Mesothelial cell of epicardium (in vitro differentiated cells): ENCODE measurements around the gene UGT1A8. TPM values are rescaled to one million over a fixed set of nuclear protein-coding genes. Genes with fewer than 3 reads are reported as not detected.

Source experiments
- DNase-seq, 2 experiments: peaks; one replicate each; pipeline ENCODE4 v3.0.0; 2021; ENCODE audit warnings: low spot score in 2 of 2; ENCODE audit not compliant: unreplicated experiment in 2 of 2
- H3K27ac Mint-ChIP-seq: 2 replicates; pipeline ENCODE4 v1.8.0; 2021; ENCODE audit warnings: mixed read lengths
- H3K27me3 Mint-ChIP-seq: 2 replicates; pipeline ENCODE4 v1.8.0; 2021; ENCODE audit warnings: low read depth, mixed read lengths
- H3K36me3 Mint-ChIP-seq: 2 replicates; pipeline ENCODE4 v1.8.0; 2021; ENCODE audit warnings: mixed read lengths
- H3K4me1 Mint-ChIP-seq: 2 replicates; pipeline ENCODE4 v1.8.0; 2021; ENCODE audit warnings: mixed read lengths
- H3K4me3 Mint-ChIP-seq: 2 replicates; pipeline ENCODE4 v1.8.0; 2021; ENCODE audit warnings: mild to moderate bottlenecking, moderate library complexity, mixed read lengths
- H3K9me3 Mint-ChIP-seq: 2 replicates; pipeline ENCODE4 v1.8.0; 2021; ENCODE audit warnings: mixed read lengths
- total RNA-seq: library from RNA; stranded (reverse); gene quantifications from 3 replicates; pipeline ENCODE4 v1.2.1, GENCODE V29; 2021
- TF ChIP-seq, protein P1 (sequence below): fragments of 200-600 bp; sonication (generic); IDR thresholded peaks from one replicate; pipeline ENCODE4 v1.5.0; 2021; ENCODE audit warnings: antibody characterized with exemption; ENCODE audit not compliant: unreplicated experiment

Gene UGT1A8
- total RNA-seq, 1 donor from 2014 or later, result not detected

DNA sequence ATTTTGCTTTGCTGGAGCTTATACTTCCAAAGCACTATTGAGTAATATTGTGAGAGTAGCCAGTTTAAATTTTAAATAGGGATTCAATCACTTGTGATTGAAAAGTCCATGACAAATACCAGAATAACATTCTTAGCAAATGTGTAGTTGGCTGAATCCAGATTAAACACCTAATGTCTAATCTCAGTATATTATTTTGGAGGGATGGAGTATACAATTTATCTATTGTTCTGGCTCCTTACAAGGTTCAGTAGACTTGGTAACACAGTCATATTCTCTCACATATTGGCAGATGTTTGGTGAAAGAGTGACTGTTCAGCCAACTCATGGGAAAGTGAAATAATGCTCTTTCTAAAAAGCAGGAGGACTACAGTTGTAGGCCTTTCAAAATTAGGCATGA, 56.5 kb downstream of the UGT1A8 start:
- Mint-ChIP-seq H3K4me3 (no peak overlapping the region), H3K27ac (no peak overlapping the region), H3K9me3 (peaks cover under 1% of the 10 kb centered on the region), H3K27me3 (peaks cover 46% of the 10 kb centered on the region), H3K4me1 (no peaks in the 10 kb centered on the region), H3K36me3 (no peaks in the 10 kb centered on the region)
- no peak for DNase-seq
- TF ChIP-seq, protein P1, sequence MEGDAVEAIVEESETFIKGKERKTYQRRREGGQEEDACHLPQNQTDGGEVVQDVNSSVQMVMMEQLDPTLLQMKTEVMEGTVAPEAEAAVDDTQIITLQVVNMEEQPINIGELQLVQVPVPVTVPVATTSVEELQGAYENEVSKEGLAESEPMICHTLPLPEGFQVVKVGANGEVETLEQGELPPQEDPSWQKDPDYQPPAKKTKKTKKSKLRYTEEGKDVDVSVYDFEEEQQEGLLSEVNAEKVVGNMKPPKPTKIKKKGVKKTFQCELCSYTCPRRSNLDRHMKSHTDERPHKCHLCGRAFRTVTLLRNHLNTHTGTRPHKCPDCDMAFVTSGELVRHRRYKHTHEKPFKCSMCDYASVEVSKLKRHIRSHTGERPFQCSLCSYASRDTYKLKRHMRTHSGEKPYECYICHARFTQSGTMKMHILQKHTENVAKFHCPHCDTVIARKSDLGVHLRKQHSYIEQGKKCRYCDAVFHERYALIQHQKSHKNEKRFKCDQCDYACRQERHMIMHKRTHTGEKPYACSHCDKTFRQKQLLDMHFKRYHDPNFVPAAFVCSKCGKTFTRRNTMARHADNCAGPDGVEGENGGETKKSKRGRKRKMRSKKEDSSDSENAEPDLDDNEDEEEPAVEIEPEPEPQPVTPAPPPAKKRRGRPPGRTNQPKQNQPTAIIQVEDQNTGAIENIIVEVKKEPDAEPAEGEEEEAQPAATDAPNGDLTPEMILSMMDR, result no peak

DNA sequence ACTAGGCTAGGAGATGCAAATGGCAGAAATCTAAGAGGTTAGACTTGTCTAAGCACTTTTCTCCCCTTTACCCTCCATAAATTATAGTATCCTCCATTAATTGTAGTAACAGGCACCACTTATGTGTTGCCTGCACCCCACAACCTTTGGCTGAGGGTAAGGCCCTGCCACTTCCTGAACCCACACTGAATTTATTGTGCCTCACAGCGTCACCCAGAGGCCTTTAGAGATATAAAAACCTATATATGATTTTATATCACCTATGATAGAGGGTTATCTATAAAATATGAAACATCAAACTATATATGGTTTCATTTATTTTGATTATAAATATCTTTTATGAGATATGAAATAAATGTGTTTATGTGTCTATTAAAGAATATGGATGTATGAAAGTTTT, 56.9 kb downstream of the UGT1A8 start:
- no peaks in the 10 kb centered on the region for H3K36me3 Mint-ChIP-seq
- no peaks in the 10 kb centered on the region for H3K4me1 Mint-ChIP-seq
- no peak overlapping the region for H3K27ac Mint-ChIP-seq
- H3K27me3 Mint-ChIP-seq, result peaks cover 48% of the 10 kb centered on the region
- DNase-seq, result no peak
- TF ChIP-seq, protein P1, result no peak
- H3K4me3 Mint-ChIP-seq, result no peak overlapping the region
- H3K9me3 Mint-ChIP-seq, result no peaks in the 10 kb centered on the region

GRCh38 chr2:233674995-233675394, 57.6 kb downstream of the UGT1A8 start:
- no peaks in the 10 kb centered on the region for H3K36me3 Mint-ChIP-seq
- H3K27ac Mint-ChIP-seq, result no peak overlapping the region
- H3K27me3 Mint-ChIP-seq, result peaks cover 53% of the 10 kb centered on the region

GRCh38 chr2:233676046-233676445, 58.6 kb downstream of the UGT1A8 start:
- Mint-ChIP-seq H3K4me3 (no peak overlapping the region), H3K27ac (no peak overlapping the region), H3K36me3 (no peaks in the 10 kb centered on the region), H3K9me3 (no peaks in the 10 kb centered on the region), H3K27me3 (peaks cover 54% of the 10 kb centered on the region), H3K4me1 (no peaks in the 10 kb centered on the region)
- DNase-seq, result no peak
- TF ChIP-seq, protein P1, result no peak

More at GRCh38 chr2:233674995-233675394, 57.6 kb downstream of the UGT1A8 start:
- TF ChIP-seq, protein P1, result no peak
- Mint-ChIP-seq H3K4me3 (no peak overlapping the region), H3K4me1 (no peaks in the 10 kb centered on the region), H3K9me3 (no peaks in the 10 kb centered on the region)
- DNase-seq, result no peak

DNA sequence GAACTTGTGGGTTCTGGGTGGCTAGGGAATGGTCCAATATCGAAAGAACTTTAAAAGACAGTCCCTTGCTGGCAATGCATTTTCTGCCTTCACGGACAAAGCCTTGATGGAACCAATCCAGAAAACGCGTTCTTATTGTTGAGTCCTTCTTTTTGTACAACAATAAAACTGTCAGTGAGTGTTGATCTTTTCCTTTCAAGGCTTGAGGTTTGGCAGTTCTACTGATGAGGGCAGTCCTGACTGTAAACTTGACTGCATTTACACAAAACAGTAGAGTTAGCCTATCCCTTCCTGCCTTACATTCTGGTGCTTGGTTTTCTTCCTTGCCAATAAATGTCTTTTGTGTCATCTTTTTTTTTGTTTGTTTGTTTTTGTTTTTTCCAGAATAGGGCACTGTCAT, 61.8 kb downstream of the UGT1A8 start:
- Mint-ChIP-seq H3K4me1 (no peaks in the 10 kb centered on the region), H3K9me3 (no peaks in the 10 kb centered on the region), H3K27ac (no peak overlapping the region), H3K27me3 (peaks cover 55% of the 10 kb centered on the region), H3K36me3 (no peaks in the 10 kb centered on the region), H3K4me3 (no peak overlapping the region)
- DNase-seq, result no peak
- TF ChIP-seq, protein P1, result no peak
